Panc1 (cell line): ENCODE results near the gene BTRC. TPM values are rescaled to one million over a fixed set of nuclear protein-coding genes. Genes with fewer than 3 reads are reported as not detected.
"Not testable (repeated sequence)": the region's sequence is repeated elsewhere in the genome, so short reads cannot be mapped to it uniquely, and the experiment has no call there.

ENCODE experiments used
- ATAC-seq: fragments of 200-7000 bp; cut with Tn5 transposase; 2 replicates; pipeline ENCODE4 v1.9.1; 2020; ENCODE audit warnings: mild to moderate bottlenecking, moderate library complexity
- BruUV-seq: library from RNA; stranded (reverse); fragments of 400-500 nt; replicated peaks from 2 replicates; lab custom pipeline; 2021; lab: Mats Ljungman, UMichigan
- CTCF ChIA-PET: fragments of 300-600 bp; sonication (Branson Sonifier 250); formaldehyde crosslinking; loops from one replicate; lab custom pipeline; 2022; ENCODE audit warnings: antibody characterized with exemption; lab: Charles Lee
- POLR2A ChIA-PET: fragments of 300-600 bp; sonication (Branson Sonifier 250); formaldehyde crosslinking; loops from one replicate; lab custom pipeline; 2022; ENCODE audit warnings: antibody characterized with exemption; lab: Charles Lee
- DNase-seq: peaks from one replicate; pipeline ENCODE4 v3.0.0-alpha.2; 2010; ENCODE audit warnings: low read depth, low spot score
- H3K27ac ChIP-seq: 2 replicates; pipeline ENCODE4 v1.5.1; 2011; ENCODE audit warnings: mild to moderate bottlenecking, low read length, inconsistent platforms
- H3K27me3 ChIP-seq: fragments of 200-500 bp; sonication (Bioruptor generic); 2 replicates; pipeline ENCODE4 v1.6.0; 2014; ENCODE audit warnings: low read length, inconsistent platforms; ENCODE audit not compliant: control insufficient read depth, insufficient read depth
- H3K36me3 ChIP-seq: fragments of 200-500 bp; sonication (Bioruptor generic); 2 replicates; pipeline ENCODE4 v1.5.1; 2014; ENCODE audit warnings: inconsistent platforms, mild to moderate bottlenecking, low read length, moderate library complexity; ENCODE audit not compliant: control insufficient read depth, insufficient read depth
- H3K4me1 ChIP-seq: 2 replicates; pipeline ENCODE4 v1.5.1; 2011; ENCODE audit warnings: inconsistent platforms, mild to moderate bottlenecking, low read length, moderate library complexity; ENCODE audit not compliant: control insufficient read depth, insufficient read depth
- H3K4me3 ChIP-seq, 2 experiments: 2 replicates each; pipeline ENCODE4 v1.5.1; 2011 to 2012; ENCODE audit warnings: low read depth in 2 of 2, low read length in 2 of 2, mild to moderate bottlenecking in 2 of 2, inconsistent platforms in 1 of 2, moderate library complexity in 1 of 2
- H3K9me3 ChIP-seq: fragments of 200-500 bp; sonication (Bioruptor generic); 2 replicates; pipeline ENCODE4 v1.5.1; 2014; ENCODE audit warnings: low read depth, mild to moderate bottlenecking, inconsistent platforms, low read length, moderate library complexity; ENCODE audit not compliant: control insufficient read depth, insufficient read depth
- POLR2AphosphoS5 ChIP-seq: IDR thresholded peaks from 2 replicates; pipeline ENCODE4 v1.6.1; 2012; ENCODE audit warnings: mild to moderate bottlenecking, low read depth, low read length, moderate library complexity
- SIN3A ChIP-seq: IDR thresholded peaks from 2 replicates; pipeline ENCODE4 v1.6.1; 2012; ENCODE audit warnings: low read depth, mild to moderate bottlenecking, low read length, moderate library complexity, borderline replicate concordance; ENCODE audit not compliant: insufficient read depth
- TCF7L2 ChIP-seq: IDR thresholded peaks from 2 replicates; pipeline ENCODE4 v1.6.1; 2011; ENCODE audit warnings: mild to moderate bottlenecking, low read depth, low read length, inconsistent platforms
- in situ Hi-C: cut with HindIII; loops from 2 replicates; pipeline ENCODE4 v1.10.0; 2016; ENCODE audit warnings: low sequenced_read_pairs, low pct_unique_long_range_greater_than_20kb
- intact Hi-C: fragments of 100-400 bp; cut with micrococcal nuclease; formaldehyde crosslinking; loops from one replicate; pipeline ENCODE4 v1.10.0; 2022; ENCODE audit not compliant: unreplicated experiment
- total RNA-seq: library from RNA; stranded (reverse); gene quantifications from one replicate; pipeline ENCODE4 v1.2.1, GENCODE V29; 2021; ENCODE audit not compliant: unreplicated experiment
- TF ChIP-seq, protein P1 (sequence below): fragments of 450-650 bp; IDR thresholded peaks from 2 replicates; pipeline ENCODE4 v1.5.1; 2017; ENCODE audit warnings: mild to moderate bottlenecking
- TF ChIP-seq, protein P2 (sequence below), 2 experiments: IDR thresholded peaks; 2 replicates each; pipeline ENCODE4 v1.6.1; 2011 to 2012; ENCODE audit warnings: low read depth in 2 of 2, control low read depth in 1 of 2, low read length in 1 of 2, mild to moderate bottlenecking in 1 of 2, moderate library complexity in 1 of 2; ENCODE audit not compliant: insufficient read depth in 1 of 2

The BTRC gene
- total RNA-seq, 1 experiment from 2014 or later: 22.1 TPM

DNA sequence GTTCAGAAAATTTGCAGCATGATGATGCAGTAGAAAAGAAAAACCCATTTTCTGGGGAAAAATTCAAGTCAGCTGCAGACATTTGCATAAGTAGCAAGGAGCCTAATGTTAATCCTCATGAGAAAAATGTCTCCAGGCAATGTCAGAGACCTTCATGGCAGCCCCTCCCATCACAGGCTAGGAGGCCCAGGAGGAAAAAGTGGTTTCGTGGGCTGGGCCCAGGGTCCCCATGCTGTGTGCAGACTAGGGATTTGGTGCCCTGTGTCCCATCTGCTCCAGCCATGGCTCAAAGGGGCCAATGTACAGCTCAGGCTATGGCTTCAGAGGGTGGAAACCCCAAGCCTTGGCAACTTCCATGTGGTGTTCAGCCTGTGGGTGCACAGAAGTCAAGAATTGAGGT is 26.5 kb upstream of the BTRC start:
- BruUV-seq, CTCF ChIA-PET: not testable (repeated sequence)

DNA sequence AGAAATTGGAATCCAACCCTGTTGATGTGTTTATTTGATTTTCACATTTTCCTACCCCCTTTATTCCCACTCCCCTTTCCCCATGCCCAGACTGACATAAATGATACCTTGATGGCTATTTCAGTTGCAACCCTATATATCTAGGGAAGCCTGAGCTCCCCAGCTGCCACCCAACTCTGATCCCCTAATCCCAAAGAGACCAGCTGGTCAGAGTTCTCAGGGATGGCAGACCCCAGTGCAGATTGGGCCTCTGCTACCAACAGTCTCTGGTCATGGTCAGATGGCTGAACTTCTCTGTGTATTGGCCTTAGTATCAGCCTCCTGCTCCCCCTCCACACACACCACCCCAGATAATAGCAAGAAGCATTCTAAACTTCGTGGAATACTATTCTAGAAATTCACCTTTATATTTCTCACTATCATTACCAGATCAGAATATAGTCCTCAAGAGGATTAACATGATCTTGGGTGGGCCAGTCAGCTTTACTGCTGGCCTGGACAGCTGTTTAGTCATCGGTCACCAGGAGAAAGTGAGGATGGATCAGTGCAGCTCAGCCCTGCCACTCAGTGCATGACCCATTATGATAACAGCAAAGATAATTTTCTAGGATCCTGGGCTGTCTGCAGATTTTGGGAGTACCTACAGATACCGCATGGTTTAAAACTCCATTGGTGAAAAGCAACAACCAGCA is 24.5 kb upstream of the BTRC start:
- ATAC-seq (no peak), DNase-seq (no peak)
- Histone ChIP-seq H3K36me3 (no peaks in the 10 kb centered on the region), H3K27me3 (peaks cover 20% of the 10 kb centered on the region), H3K4me3 (no peak overlapping the region), H3K9me3 (no peaks in the 10 kb centered on the region), H3K27ac (no peak overlapping the region), H3K4me1 (no peaks in the 10 kb centered on the region)
- in situ Hi-C loops: no loop called here
- POLR2A ChIA-PET: no interaction called here
- TF ChIP-seq TCF7L2: no peak
- no peak for TF ChIP-seq POLR2AphosphoS5
- TF ChIP-seq, protein P1, sequence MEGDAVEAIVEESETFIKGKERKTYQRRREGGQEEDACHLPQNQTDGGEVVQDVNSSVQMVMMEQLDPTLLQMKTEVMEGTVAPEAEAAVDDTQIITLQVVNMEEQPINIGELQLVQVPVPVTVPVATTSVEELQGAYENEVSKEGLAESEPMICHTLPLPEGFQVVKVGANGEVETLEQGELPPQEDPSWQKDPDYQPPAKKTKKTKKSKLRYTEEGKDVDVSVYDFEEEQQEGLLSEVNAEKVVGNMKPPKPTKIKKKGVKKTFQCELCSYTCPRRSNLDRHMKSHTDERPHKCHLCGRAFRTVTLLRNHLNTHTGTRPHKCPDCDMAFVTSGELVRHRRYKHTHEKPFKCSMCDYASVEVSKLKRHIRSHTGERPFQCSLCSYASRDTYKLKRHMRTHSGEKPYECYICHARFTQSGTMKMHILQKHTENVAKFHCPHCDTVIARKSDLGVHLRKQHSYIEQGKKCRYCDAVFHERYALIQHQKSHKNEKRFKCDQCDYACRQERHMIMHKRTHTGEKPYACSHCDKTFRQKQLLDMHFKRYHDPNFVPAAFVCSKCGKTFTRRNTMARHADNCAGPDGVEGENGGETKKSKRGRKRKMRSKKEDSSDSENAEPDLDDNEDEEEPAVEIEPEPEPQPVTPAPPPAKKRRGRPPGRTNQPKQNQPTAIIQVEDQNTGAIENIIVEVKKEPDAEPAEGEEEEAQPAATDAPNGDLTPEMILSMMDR: no peak
- TF ChIP-seq, protein P2, sequence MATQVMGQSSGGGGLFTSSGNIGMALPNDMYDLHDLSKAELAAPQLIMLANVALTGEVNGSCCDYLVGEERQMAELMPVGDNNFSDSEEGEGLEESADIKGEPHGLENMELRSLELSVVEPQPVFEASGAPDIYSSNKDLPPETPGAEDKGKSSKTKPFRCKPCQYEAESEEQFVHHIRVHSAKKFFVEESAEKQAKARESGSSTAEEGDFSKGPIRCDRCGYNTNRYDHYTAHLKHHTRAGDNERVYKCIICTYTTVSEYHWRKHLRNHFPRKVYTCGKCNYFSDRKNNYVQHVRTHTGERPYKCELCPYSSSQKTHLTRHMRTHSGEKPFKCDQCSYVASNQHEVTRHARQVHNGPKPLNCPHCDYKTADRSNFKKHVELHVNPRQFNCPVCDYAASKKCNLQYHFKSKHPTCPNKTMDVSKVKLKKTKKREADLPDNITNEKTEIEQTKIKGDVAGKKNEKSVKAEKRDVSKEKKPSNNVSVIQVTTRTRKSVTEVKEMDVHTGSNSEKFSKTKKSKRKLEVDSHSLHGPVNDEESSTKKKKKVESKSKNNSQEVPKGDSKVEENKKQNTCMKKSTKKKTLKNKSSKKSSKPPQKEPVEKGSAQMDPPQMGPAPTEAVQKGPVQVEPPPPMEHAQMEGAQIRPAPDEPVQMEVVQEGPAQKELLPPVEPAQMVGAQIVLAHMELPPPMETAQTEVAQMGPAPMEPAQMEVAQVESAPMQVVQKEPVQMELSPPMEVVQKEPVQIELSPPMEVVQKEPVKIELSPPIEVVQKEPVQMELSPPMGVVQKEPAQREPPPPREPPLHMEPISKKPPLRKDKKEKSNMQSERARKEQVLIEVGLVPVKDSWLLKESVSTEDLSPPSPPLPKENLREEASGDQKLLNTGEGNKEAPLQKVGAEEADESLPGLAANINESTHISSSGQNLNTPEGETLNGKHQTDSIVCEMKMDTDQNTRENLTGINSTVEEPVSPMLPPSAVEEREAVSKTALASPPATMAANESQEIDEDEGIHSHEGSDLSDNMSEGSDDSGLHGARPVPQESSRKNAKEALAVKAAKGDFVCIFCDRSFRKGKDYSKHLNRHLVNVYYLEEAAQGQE (IDR thresholded peaks at IDR 0.05; ENCODE audit: insufficient read depth in 1 of 2, low read depth in 2 of 2, low read length in 1 of 2): no peak
- no peak for TF ChIP-seq SIN3A
- intact Hi-C loops: no loop called here
- BruUV-seq: no TSS peak
- CTCF ChIA-PET: interaction anchor here (1.2 kb wide), 1 partner anchor 30 kb away, joined by 3 read pairs; no protein-coding TSS in a partner anchor

More for the DNA sequence above, 26.5 kb upstream of the BTRC start:
- H3K27me3 ChIP-seq: peaks cover 24% of the 10 kb centered on the region
- H3K9me3 ChIP-seq, H3K4me3 ChIP-seq, intact Hi-C loops, H3K27ac ChIP-seq, H3K36me3 ChIP-seq, ATAC-seq, DNase-seq, in situ Hi-C loops, H3K4me1 ChIP-seq, POLR2A ChIA-PET: not testable (repeated sequence)

DNA sequence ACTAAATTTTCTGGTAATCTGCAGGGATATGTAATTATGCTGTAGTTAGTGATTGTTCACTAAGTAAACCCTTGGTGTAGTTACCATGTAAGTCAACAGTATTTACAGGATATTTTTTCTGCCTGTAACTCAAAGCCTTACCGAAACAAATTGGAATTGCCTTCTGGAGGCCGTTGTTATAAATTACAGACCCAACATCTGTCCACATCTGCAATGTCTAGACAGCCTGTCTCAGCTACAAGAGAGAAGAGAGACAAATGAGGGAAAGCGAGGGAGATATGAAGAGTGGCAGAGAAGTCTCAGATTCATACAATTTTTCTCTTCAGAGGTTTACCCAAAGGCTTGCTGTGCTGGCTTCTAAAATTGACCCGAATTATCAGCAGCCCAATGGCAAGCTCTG is 23.7 kb upstream of the BTRC start:
- BruUV-seq: no TSS peak
- in situ Hi-C loops: no loop called here
- ATAC-seq: no peak
- ChIA-PET POLR2A (interaction anchor here (0.8 kb wide), 1 partner anchor 9 kb away, joined by 3 read pairs; no protein-coding TSS in a partner anchor), CTCF (interaction anchor here (0.7 kb wide), 1 partner anchor 59 kb away, joined by 7 read pairs; no protein-coding TSS in a partner anchor)
- no peaks in the 10 kb centered on the region for H3K36me3 ChIP-seq
- no peaks in the 10 kb centered on the region for H3K4me1 ChIP-seq
- intact Hi-C loops: no loop called here
- H3K27me3 ChIP-seq: peaks cover 14% of the 10 kb centered on the region
- TF ChIP-seq POLR2AphosphoS5: no peak
- no peak for TF ChIP-seq TCF7L2
- TF ChIP-seq, protein P1: no peak
- TF ChIP-seq, protein P2 (IDR thresholded peaks at IDR 0.05; ENCODE audit: insufficient read depth in 1 of 2, low read depth in 2 of 2, low read length in 1 of 2): no peak
- no peak for TF ChIP-seq SIN3A
- H3K27ac ChIP-seq: no peak overlapping the region
- H3K4me3 ChIP-seq: no peak overlapping the region
- DNase-seq: no peak
- H3K9me3 ChIP-seq: no peaks in the 10 kb centered on the region
